Superior temporal gyrus (tissue), 1 donor: ENCODE measurements around the gene ME2.
A peak's percentile ranks its signal among the peaks of the same experiment; 100 is the strongest.
"Not testable (repeated sequence)": the region's sequence is repeated elsewhere in the genome, so short reads cannot be mapped to it uniquely, and the experiment has no call there.

Experiments
- DNase-seq: peaks from one replicate; pipeline ENCODE4 v3.0.0-alpha.2; 2016; ENCODE audit errors: extremely low spot score

Gene ME2

GRCh38 chr18:50973367-50974126 is 94.6 kb downstream of the ME2 start:
- no peak for DNase-seq

GRCh38 chr18:50977037-50977760 is 98.3 kb downstream of the ME2 start:
- DNase-seq: no peak

DNA sequence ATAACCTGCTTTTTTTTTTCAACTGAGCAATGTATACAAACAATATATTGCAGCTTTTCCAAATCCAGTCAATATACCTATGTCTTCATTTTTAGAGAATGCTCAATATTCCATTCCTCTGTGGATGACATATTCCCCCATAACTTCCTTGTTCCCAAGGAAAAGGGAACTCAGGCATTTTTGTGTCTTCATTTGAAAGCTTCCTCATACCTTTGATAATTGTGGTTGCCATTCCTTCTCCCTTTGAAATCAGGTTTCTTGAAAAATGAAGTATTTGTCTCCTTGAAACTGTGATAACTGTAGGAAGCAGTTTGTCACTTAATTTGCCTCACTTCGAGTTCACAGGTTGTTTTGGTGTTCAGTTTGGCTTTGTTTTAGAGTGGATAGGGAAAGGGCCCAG is 102.5 kb downstream of the ME2 start:
- DNase-seq: no peak

DNA sequence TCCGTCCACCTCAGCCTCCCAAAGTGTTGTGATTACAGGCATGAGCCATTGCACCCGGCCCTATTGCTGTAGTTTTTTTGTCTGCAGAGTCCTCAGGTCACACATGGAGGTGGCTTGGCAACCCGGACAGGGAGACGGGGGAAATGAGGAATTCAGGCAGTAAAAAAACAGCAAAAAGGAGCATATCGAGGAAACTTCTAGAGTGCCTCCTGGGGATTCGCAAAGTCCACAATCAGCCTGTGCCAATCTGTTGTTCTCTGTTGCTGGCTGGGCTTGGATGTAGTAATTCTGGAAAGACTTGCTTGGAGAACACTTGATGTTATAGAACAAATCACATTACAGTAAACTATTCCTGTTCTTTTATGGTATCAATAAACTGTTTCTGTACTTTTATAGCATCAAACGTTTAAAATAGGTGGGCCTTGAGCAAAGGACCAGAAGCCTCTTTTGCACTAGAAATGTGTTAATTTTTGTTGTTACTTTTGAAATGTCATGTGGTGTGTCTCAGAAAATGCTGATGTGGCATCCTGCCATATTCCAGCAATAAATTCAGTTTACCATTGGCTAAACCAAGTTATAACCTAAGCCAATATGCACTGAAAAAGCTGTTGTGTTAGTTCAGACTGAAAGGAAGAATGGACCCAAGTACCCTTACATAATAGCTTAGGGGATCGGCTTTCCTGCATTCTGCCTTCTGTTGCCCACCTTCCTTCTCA is 103.3 kb downstream of the ME2 start:
- DNase-seq: no peak

GRCh38 chr18:50982802-50983179 is 103.9 kb downstream of the ME2 start:
- DNase-seq: no peak

- DNase-seq: peak; percentile 55
These were observed 107.6 kb downstream of the ME2 start for GRCh38 chr18:50986360-50987087.

GRCh38 chr18:50987261-50987660 is 108.3 kb downstream of the ME2 start:
- no peak for DNase-seq

DNA sequence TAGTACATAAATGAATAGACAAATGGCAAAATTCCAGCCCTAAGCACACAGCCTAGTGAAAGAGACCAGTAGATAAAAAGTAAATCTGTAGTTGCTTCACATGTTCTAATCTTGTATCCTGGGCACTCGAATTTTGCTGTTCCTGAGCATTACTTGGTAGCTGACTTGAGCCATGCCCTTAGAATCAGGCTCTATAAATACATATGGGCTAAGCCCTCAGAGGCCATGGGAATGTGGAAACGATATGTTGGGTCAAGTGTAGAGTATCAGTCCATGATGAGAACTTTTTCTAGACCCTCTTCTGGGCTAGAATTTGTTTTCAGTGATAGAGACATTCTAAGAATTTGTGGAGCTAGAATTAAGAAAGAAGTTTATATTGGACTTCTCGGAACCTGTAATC is 110.8 kb downstream of the ME2 start:
- DNase-seq: no peak

DNA sequence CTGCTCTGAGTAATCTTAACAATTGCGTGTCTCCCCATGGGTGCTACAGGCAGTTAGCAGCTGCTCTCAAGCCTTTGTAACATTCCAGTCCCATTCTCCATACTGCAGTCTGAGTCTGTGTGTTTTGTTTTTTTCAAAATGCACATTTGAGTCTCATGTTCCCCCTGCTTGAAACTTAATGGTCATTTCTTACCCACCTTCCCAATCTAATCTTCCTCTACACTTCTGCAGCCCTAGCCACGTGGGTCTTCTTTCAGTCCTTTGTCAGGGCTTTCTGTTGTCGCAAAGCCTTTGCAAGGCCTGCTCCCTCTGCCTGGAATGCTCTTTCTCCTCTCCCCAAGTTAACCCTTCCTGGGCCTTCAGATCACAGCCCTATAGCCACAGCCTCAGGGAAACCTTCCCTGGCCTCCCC is 113.4 kb downstream of the ME2 start:
- DNase-seq: no peak

DNA sequence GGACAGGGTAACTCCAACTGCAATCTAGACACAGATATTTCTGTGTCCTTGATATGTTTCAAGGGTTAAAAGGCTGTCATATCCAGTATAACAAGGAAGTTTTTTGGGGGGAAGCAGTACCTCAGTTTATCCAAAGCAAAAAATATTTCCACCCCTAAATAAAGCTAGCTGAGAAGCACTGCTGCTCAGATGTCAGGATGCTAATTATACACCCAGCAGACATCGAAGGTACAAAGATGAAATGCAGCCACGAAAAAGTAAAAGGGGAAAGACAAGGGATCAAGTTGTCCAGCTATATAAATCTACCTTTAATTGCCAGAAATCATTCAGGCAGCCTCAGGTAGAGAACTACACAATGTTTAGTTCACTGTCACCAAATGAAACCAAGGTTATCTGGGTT is 115.1 kb downstream of the ME2 start:
- DNase-seq: no peak

GRCh38 chr18:51003174-51003573 is 124.3 kb downstream of the ME2 start:
- DNase-seq: not testable (repeated sequence)
